ENCODE results near the gene MRGPRF. TPM values are rescaled to one million over a fixed set of nuclear protein-coding genes. Genes with fewer than 3 reads are reported as not detected.

The MRGPRF gene, protein sequence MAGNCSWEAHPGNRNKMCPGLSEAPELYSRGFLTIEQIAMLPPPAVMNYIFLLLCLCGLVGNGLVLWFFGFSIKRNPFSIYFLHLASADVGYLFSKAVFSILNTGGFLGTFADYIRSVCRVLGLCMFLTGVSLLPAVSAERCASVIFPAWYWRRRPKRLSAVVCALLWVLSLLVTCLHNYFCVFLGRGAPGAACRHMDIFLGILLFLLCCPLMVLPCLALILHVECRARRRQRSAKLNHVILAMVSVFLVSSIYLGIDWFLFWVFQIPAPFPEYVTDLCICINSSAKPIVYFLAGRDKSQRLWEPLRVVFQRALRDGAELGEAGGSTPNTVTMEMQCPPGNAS
- 0.05 and 0.17 TPM in 2 replicates for total RNA-seq

DNA sequence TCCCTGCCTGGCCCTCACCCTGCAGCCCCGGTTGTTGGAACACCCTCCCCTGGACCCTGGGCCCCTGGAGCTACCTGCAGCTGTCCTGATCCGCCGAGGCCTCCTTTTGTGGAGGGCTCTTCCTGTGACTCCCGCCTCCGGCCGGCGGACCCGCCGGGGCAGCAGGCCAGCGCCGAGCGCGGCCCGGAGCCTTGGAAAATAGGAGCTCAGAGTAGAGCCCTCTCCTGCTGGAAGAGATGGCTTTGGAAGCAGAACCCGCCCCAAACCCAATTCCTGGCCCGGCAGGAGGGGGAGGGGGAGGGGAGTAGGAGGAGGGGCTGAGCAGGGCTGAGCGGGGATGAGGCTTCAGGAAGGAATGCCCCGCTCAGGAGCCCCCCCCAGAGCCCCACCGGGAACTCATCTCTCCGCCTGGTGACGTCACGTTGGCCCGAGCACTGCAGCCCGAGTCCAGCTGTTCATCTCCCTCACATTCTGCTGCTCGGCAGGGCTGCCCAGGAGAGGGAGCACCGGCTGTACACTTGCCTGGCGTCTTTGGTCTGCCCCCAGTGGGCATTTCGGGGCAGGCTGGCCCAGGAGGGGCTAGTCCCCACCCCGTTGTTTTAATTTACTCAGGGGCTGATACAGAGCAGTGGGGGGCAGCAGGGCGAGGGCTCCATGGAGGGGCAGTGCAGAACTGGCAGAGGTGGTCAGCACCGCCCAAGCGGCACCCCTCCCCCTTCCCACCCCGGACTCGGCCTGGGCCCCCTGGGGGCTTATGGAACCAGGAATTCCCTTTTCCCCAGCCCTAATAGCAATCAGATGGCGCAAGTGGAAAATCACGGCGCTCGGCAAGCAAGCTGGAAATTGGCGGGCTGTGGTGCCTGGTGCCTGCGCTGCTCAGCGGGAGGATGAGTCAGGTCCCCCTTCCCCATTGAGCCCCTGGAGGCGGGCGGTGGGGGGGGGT lies at the start of gene MRGPRF:
MRGPRF (minus strand) TSS at position 238 of the 943 bp plus-strand sequence. CDS start 3,345 bp downstream, outside the sequence.
- peak; percentile 15 for DNase-seq

DNA sequence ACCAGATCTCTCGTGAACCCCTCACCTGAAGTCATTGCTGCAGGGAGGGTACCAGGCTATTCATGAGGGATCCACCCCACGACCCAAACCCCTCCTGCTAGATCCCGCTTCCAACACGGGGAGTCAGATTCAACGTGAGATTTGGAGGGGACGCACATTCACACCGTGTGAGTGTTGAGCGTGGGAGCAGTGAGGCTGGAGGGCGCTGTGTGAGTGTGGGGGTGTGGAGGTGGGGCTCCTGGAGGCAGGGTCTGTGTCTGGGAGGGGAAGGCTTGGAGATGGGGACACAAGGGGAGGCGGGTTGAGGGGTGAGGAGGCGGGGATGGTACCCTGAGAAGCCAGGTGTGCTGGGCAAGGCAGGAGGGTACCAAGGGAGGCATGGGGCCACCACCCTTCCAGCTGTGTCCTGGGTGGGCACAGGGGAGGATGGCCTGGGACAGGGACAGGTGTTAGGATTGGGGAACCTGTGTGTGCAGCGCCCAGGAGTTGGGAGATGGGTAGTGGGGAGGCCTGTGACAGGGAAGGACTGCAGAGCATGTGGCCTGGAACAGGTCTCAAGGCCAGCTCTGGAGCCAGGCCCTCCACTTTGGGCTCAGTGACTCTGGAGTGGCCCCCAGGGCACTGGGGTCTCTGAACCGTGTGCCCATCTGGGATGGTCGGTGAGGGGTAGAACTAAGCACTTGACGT lies 49.3 kb upstream of the MRGPRF start:
- no peak for DNase-seq

DNA sequence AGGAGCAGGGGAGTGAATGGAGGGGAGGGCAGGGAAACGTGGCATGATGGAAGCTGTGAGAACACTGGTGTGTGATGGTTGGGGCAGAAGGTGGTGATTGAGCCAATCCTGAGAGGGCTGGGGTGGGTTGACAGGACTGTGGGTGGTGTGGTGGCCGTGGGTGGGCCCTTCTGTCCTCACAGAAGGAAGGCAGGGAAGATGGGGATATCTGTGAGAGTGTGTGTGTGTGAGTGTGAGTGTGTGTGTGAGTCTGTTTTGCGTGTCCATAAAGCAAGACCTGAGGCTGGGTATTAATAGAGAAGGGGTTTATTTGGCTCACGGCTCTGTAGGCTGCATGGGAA lies 48.6 kb upstream of the MRGPRF start:
- no peak for DNase-seq

DNA sequence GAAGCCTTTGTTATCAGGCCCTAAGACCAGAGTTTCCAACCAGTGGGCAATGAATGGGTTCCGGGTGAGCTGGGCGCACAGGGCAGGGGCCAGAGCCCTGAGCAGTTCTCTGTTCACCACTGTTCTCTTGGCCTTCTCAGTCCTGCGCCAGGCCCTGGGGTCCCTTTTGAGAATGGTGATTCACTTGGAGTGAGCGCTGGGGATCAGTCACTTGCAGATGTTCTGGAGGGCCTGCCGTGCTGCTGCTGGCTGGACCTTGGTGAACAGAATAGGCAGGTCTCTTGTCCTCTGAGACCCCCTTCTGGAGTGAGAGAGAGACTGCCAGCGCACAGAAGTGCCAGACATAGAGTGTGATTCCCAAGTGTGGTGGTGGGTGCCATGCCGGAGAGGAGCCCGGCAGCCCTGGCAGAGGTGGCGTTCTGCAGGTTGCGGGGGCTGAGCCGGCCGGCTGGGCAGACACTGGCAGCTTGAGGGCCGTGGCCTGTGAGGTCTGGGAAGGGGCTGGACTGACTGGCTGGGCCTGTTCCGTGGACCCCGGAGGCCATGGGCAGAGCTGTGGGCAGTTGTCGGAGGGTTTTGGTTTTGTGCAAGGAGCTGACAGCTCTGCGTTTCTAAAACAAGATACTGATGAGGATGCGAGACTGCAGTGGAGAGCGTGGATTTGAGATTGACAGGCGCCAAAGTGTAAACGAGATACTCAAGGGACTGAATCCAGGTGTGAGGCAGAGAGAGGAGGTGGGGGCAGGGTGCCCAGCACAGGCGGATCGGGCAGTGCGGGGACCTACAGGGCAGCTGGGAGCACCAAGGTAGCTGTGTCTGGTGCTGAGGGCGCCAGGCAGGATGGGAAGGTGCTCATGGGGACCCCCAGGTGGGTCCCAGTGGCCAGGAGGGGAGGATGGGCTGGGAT lies 48.0 kb upstream of the MRGPRF start:
- DNase-seq, result no peak

DNA sequence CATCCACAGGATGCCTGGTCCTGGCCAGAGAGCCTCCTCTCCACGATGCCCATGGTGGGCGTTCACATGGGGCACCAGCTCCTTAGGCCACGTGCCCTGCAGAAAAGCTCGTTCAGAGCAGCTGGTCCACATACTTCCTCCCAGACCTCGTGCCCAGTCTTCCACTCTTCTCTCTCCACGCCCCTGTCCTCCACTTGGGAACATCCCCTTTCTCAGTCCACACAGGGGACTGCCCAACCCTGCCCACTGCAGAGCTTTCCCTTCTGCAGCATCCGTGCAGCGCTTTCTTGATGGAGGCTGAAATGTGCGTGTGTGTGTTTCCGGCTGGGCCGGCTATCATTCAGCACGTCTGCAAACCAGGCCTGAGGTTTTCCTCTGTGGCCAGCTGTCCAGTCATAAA lies 46.9 kb upstream of the MRGPRF start:
- DNase-seq, result no peak

DNA sequence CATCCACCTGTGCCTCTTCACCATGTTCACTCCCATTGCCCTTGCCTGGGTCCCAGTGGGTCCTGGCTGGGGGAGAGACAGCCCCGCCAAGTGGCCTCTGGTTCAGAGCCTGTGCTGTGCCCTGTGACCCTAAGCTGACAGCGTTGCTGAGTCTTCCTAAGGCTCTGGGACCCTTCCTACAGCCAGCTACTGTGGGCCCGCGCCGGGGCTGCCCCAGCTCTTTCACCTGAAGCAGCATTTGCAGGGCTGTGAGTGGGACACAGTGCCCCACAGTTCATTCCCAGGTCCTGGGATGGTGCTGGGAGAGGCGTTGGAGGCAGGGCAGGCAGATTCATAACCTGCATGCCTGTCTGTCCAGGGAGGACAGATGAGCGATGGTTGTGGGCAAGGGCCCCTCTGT lies 46.4 kb upstream of the MRGPRF start:
- no peak for DNase-seq

DNA sequence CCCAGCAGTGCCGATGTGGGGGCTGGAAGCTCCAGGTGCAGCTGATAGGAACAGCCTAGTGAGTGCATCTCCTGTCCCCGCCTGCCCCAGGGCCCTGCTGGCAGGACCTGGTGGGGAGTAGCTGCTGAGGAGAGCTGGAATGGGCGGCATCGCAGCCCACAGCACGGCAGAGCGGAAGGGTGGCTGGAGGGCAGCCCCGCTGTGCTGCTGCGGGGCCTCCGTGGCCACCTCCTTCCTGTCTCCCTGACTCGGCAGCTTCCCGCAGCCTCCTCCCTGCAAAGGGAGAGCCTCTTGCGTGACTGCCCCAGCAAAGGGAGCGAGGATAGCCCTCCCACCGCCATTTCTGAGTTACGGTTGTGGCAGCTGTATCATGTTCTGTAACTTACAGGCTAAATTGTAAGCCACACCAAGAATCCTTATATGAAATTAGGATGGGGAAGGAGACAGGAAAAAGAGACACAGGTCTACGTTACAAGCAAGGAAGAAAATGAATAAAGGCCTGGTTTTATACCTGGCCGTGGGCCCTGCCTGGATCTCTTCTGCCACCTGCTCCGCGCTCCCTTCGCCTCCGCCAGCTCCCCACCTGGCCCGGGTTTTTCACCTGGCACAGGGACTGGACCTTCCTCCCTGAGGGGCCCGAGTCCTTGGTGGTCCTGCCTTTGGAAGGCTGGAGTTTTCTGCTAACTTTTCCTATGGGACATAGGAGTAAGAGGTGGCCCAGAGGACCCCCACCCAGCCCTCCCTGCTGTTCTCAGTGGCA lies 45.6 kb upstream of the MRGPRF start:
- no peak for DNase-seq

DNA sequence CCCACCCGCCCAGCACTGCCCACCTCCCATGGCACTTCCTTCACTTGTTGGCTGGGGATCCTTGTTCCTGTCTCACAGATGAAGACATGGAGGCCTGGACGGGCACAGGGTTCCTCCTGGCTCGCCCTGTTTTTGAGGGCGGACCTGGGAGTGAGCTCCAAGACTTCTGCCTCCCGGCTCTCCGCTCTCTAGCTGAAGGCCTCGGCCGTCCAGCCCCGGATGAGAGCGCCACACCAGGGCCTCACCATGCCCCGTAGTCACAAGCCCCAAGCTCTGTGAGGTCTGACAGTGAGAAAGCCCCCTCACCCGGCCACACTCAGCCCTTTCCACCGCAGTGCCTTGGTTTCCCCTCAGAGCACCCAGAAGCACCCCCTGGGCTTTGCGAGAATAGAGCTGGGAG lies 44.8 kb upstream of the MRGPRF start:
- DNase-seq, result no peak

DNA sequence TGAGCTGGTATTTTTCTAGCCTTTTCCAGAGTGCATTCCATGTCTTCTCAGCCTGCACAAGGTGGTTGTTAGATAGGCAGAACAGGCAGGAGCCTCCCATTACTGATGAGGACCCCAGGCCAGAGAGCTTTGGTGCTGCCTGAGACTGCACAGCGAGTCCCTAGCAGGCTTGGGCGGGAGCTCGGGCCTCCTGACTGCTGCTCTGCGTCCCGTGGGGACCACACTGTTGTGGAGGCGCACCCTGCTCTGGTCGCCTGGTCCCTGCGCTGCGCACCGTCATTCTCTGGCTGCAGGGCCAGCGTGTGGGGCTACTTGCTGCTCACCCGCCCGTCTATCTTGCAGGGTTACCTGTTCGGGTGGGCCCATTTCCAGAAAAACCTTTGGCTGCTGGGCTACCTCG lies 44.2 kb upstream of the MRGPRF start:
- no peak for DNase-seq

DNA sequence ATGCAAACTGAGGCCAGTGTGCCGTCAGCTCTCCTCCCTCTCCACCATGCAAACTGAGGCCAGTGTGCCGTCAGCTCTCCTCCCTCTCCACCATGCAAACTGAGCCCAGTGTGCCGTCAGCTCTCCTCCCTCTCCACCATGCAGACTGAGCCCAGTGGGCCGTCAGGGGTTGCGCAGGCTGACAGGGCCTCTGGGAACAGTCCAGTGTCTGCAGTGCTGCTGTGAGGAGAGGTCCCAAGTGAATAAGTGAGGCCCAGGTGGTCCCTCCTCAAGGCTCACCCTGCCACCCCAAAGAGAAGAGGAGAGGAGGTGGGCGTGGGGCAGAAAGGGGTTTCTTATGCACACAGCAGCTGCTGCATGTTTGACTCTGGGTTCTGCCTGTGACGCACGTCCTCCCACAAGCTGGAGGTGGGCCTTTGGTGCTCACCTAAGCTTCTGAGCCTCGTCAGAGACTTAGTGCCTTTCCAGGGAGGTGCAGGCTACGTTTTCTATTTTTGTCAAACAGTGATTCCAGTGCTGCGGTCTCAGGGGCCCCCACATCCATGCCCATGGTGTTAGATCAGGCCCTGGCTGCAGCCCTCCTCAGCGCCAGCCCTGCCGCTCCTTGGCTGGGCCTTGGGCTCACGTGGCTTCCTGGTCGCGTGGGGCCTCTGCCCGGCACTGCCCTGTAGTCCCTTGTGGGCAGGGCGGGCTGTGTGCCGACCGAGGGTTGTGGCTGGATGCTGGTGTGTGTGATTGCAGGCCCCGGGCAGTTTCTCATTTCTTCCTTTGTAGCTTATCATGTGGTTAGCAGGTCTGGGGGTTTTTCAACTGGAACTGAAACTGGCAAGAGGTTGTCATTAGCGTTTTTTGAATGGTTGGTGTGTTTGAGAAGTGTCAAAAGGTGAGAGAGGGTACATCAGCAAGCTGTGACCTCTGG lies 42.8 kb upstream of the MRGPRF start:
- DNase-seq, result no peak

DNA sequence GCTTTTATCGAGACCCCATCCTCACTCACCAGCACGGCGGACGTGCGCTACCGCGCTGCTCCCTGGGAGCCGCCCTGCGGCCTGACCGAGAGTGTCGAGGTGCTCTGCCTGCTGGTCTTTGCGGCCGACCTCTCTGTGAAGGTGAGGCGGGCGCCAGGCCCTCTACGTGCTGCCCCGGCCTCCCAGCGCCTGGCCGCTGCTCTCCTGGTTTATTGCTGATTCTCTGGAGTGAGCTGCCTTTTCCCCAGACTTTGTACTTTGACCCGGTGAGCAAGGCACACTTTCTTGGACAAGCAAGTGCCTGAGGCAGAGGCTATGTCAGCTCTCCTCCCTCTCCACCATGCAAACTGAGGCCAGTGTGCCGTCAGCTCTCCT lies 42.2 kb upstream of the MRGPRF start:
- DNase-seq, result no peak

DNA sequence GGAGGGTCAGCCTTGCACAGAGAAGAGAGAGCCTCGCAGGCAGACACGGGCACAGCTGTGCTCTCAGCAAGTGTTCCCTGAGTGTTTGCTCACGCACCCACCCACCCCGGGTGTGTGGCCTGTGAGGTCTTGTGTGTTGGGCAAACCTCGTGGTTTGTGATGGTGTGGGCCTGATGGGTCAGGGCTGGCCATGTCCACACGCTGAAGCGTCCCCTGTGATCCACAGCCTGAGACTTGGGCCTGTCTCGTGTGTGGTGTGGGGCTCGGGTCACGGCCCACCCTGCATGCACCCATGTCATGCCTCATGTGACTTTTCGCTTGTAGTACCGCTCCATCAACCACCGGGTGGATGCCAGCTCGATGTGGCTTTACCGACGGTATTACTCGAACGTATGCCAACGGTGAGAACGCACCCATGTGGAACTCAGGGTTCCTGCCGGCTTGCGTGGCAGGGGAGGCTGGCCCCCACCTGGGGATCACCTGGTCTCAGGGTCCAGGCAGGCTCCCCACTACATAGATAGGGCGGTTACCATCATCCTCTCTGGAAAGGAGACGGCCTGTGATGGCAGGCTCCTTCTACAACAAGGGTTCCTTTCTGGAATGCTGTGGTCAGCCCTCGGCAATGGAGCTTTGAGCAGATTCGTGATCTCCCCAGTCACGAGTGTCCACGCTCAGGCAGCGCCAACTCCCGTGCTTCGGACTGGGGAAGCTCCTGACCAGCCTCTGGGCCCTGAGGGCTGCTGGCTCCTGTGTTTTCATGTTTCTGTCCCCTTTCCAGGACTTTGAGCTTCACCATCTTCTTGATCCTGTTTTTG lies 41.6 kb upstream of the MRGPRF start:
- no peak for DNase-seq

DNA sequence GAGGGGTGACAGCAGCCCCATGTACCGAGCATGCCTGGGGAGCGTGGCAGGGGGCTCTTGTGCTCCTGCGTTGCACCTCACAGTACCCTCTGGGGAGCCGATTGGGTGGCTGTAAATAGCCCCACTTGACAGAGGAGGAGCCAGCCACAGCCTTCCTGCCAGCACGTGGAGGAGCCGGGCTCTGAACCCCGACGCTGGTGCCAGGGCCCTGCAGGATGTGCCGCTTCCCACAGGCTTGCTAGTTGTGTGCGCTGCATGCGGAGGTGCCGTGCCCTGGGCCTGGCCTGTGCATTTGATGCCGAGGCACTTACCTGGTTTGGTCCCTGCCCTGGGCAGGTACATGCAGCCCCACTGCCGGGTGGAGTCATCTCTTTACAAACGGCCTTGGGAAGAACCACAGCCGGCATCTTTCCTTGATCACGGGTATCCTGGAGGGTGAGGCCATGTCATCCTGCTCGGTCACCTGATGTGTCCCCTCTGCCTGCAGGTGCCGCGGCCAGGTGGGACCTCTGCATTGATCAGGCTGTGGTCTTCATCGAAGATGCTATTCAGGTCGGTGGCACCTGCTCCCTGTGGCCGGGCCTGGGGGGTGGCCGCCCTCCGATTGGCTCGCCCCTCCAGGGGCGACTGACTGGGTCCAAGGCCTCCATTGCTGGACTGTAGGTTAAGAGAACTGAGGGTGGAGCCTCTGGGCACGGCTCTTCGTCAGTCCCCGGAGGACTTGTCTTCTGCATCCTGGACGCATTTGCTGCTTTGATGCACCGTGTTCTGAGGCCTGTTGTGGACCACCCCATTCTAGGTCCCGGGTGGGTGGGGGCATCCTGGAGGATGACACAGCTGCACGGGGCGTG lies 40.7 kb upstream of the MRGPRF start:
- DNase-seq, result no peak

DNA sequence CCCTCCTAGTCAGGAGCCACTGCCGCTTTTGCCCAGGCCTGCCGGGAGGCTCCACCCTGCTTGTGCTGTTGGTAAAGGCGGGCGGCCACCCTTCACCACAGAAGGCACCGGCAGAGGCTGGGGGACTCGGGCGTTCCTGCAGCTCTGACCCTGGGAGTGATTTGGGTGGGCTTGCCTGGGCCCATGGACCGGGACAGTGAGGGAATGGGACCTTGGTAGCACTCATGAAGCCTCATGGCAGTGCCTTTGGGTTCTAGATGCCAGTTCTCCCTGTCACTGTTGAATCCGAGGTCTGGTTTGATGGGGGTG lies 40.1 kb upstream of the MRGPRF start:
- no peak for DNase-seq

DNA sequence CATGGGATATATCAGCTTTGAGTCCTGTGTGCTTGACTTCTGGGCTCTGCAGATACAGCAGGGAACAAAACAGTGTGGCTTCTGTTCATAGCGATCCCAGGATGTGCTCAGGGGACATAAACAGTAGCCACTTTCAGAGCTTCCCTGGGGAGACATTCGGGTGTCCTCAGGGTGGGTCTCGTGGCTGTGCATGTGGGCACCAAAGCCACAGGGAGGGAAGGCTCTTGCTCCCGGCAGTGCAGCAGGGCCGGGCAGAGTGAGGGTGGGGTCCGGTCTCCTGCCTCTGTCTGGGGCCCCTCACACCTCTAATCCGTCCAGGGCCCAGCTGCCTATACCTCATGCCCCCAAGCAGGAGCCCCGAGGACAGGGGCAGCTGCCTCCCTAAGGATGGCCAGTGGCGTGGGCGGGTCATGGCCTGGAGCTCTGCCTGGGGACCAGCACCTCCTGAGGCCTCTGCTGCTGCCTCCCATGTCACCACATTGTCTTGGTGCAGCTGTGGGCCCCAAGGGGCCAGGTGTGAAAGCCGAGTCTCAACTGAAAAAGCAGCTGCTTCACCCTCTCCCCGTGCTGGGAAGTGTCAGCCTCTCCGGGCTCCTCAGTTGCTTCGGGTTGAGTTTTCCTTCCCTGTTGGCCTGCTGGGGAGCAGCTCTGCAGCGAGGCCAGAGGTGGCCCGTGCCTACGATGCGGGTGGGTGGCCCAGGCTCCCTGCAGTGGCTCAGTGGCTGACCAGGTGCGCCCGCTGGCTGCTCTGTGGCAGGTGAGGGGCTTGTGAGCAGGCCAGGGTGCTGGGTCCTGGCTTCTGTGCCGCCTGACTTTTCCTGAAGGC lies 39.5 kb upstream of the MRGPRF start:
- DNase-seq, result no peak

DNA sequence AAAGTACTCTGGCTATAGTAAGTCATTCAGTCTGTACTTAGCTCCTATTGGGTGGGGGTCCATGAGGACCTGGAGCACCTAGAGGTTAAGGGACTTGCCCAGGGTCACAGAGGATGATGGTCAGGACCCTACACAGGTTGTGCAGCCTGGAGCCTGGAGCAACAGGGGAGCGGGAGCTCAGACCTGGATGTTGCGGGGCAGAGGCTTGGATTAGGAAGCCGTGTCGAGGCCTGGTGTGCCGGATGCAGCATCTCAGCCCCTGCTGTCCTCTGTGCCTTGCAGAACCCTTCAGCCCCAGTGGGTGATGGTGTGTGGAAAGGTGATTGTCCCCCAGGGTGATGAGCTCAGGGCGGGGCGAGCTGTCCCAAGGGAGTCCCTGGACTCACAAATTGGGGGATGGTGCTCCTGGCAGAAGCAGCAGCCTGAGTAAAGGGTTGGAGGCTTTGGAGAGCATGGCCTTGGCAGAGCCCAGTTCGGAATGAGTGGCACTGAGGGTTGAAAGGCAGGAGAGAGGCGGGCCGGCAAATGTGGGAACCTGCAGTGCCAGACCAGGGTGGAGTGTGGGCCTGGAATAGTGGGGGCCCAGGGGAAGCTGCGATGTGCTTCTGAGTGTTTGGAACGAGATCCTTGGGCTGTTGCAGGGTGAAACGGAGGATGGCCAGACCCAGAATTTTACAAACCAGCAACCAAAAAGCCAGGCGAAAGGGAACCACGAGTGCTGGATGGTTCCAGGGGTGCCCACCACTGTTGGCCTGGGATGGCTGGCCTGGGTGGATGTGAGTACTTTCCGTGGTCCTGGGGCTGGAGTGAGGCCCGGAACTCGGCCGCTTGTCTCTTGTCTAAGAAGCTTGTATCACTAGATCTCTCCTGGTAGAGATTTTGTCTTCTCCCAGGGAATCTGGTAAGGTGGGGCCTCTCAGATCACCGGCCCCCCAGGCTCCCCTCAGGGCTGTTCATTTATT lies 38.6 kb upstream of the MRGPRF start:
- no peak for DNase-seq
